Cortex of kidney (tissue), 1 donor: ENCODE data around the gene CLRN1.

Experiments used
- DNase-seq: peaks from one replicate; lab custom pipeline; 2025; lab: John Stamatoyannopoulos, UW

Gene CLRN1

DNA sequence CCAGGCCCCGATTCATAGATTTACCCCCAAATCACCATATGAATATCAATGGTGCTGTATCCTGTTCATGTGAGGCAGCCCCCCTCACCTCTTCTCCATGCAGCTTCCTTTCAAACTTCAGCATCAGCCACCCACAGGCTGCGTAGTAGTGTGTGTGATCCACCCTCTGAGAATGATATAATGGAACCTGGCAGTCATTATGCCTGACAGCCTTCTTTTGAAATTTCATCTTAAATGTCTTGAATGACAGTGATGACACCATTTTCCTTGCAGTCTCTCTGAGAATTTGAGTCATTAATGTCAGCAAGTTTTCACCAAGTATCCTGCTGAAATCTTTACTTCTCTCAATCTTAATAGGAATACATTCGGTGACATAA lies 3.5 kb upstream of the CLRN1 start:
- DNase-seq: no peak

- DNase-seq: no peak
Observed at GRCh38 chr3:150975086-150975991, 2.8 kb upstream of the CLRN1 start.

DNA sequence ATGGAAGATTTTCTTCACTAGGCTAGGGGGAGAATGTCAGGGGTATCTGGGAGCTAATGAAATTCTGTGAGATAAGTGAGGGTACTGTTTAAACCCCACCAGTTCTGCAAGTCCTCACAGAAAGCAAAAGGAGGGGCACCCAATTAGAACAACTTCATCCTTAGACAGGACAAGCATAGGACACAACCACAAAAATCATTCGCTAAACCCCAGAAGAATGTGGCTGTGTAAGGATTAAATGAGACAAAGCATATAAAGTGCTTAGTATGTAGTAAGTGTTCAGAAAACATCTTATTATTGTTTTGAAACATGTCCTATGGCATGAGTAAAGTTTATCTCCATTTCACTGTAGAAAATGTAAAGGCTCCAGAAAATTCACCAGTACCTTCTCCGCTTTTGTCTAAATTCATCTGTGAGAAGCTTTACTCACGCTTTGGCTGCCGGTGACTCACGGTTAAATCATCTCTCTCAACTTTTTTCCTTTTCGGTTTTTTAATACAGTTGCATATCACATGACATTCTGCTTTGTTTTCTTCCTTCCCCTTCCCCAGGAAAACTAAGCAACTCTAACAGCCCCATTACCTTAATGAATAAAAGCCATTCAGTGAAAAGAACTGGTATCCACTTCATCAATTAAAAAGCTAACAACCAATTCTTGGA lies 1.7 kb downstream of the CLRN1 start:
- no peak for DNase-seq

GRCh38 chr3:150968341-150969035 lies 4.0 kb downstream of the CLRN1 start:
- no peak for DNase-seq

- no peak for DNase-seq
Observed at GRCh38 chr3:150965436-150965835, 7.1 kb downstream of the CLRN1 start.

- no peak for DNase-seq
Observed at GRCh38 chr3:150961949-150962348, 10.6 kb downstream of the CLRN1 start.

DNA sequence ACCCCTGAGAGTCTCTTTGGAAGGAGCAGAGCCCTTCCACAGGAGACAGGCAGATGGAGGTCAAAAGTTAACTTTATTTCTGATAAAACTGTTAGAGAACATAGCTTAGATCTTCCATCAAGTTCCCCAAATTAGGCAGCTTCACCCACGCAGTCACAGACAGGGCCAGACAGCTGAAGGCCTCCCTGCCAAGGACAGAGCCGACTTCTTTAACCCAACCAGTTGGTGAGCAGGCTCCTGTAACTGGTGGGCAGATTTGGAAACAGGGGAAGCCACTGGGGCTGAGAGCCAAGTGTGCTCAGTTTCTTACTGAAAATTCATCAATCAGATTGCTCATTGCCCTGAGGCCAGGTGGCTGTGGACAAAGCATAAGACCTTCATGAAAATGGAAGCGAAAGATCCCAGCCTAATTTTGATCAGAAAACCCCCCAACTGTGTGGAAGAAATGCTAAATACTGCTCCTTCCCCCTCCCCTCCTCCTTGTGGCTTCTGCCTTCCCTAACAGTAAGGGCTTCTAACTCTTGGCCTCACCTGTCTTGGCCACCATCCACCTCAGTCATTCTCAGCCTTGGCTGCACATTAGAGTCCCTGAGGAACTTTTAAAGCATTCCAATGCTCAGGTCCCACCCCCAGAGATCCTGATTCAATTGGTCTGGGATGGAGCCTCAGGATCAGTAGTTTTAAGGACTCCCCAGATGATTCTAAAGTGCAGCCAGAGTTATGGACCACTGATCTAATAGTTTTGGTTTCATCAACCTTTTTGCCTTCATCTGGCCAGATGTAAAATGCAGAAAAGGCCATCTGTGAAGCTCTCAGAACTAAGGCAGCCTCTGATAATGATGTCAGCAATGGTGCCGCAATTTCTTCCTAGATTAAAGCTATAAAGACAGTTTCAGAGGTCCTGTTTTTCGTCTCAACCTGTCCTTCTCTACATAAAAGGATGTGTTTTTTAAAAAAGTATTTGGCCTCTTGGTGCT lies 11.5 kb downstream of the CLRN1 start:
- no peak for DNase-seq

GRCh38 chr3:150958683-150959082 lies 13.8 kb downstream of the CLRN1 start:
- no peak for DNase-seq

GRCh38 chr3:150956376-150956775 lies 16.2 kb downstream of the CLRN1 start:
- no peak for DNase-seq

DNA sequence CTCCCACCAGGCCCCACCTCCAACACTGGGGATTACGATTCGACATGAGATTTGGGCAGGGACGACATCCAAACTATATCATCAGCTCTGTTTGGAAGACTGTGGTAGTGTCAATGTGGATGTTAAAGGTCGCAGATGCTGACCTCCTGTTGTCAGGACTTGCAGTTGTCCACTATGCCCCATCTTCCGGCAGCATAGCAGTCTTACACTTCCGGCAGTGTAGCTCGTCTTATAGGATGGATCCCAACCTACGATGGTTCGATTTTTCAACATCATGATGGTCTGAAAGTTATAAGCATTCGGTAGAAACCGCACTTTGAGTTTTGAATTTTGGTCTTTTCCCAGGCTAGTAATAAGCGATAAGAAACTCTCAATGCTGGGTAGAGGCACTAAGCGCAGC lies 20.6 kb downstream of the CLRN1 start:
- DNase-seq: no peak

GRCh38 chr3:150945226-150946032 lies 27.1 kb downstream of the CLRN1 start:
- no peak for DNase-seq

DNA sequence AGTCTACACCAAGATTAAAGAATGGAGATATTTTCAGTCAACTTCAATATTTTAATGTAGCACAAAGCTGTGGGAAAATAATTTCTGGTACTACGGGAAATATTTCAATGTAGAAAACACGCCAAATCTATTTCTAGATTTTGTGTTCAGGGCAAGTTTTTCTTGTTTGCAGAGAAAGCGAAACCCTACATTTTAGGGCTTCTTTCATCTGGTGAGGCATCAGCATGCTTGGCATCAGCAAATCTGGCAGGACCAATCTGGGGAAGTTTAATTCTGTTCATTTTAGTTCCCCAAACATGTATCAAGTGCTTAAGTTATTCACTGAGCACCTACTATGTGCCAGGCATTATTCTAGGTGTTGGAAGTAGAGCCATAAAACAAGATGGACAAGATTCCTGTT lies 30.3 kb downstream of the CLRN1 start:
- no peak for DNase-seq

GRCh38 chr3:150936693-150937092 lies 35.8 kb downstream of the CLRN1 start:
- DNase-seq: no peak

GRCh38 chr3:150933473-150933995 lies 39.0 kb downstream of the CLRN1 start:
- DNase-seq: no peak

GRCh38 chr3:150931745-150932144 lies 40.8 kb downstream of the CLRN1 start:
- DNase-seq: no peak

GRCh38 chr3:150930839-150931238 lies 41.7 kb downstream of the CLRN1 start:
- DNase-seq: no peak

DNA sequence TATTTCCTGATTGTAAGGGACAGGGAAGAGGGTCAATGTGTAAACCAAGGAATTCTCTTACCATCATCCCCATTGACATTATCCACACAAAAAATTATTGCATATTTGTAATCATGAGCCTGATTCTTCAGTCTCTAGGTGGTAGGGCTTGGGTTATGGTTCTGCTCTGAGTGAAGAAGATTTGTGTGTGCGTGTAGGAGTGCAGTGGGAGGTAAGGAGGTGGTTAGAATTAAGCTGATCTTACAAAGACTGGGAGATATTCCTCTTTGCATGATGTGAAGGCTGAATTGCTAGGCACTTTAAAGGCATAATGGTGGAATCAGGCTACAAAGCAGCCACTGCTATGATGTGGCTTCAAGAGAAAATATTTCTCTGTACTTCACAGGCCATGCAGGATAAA lies 44.3 kb downstream of the CLRN1 start:
- no peak for DNase-seq

DNA sequence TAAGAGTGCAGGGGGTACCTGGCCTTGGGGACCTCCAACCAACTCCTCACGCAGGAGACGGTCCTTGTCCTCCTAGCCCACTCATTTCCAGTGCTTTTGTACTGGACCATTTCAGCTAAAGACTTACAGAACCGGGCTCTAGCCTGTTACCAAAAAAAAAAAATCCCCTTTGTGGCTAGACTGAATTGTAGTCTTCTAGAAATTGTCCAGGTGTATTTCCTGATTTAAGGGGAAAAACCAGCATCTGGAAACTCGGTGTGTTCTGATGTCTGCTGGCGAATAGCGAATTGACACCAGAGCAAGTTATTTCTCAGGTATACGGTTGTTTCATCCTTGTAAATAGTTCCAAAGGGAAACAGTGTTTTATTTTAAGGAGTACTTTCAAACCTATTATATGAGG lies 46.2 kb downstream of the CLRN1 start:
- no peak for DNase-seq

GRCh38 chr3:150925751-150926201 lies 46.8 kb downstream of the CLRN1 start:
- no peak for DNase-seq

GRCh38 chr3:150922611-150923010 lies 49.9 kb downstream of the CLRN1 start:
- no peak for DNase-seq
